HEK293T (cell line): Measurements from ENCODE around the gene SYPL2.

Experiments used
- ARNT ChIP-seq: fragments of 450-650 bp; IDR thresholded peaks from 2 replicates; pipeline ENCODE4 v1.6.1; 2017; ENCODE audit warnings: mild to moderate bottlenecking
- BHLHE40 ChIP-seq: fragments of 450-650 bp; IDR thresholded peaks from 2 replicates; pipeline ENCODE4 v1.6.1; 2016; ENCODE audit warnings: mild to moderate bottlenecking, moderate library complexity, borderline replicate concordance
- FOXA1 ChIP-seq: fragments of 450-650 bp; IDR thresholded peaks from 2 replicates; pipeline ENCODE4 v1.6.1; 2016; ENCODE audit warnings: mild to moderate bottlenecking
- FOXK2 ChIP-seq: fragments of 450-650 bp; IDR thresholded peaks from 2 replicates; pipeline ENCODE4 v1.6.1; 2016; ENCODE audit warnings: mild to moderate bottlenecking
- SP1 ChIP-seq: fragments of 450-650 bp; IDR thresholded peaks from 2 replicates; pipeline ENCODE4 v1.6.1; 2017
- SUZ12 ChIP-seq: fragments of 450-650 bp; IDR thresholded peaks from 2 replicates; pipeline ENCODE4 v1.6.1; 2016; ENCODE audit warnings: mild to moderate bottlenecking

- no peak for TF ChIP-seq BHLHE40
- TF ChIP-seq SP1: no peak
- no peak for TF ChIP-seq ARNT
- no peak for TF ChIP-seq SUZ12
- no peak for TF ChIP-seq FOXK2
- TF ChIP-seq FOXA1: no peak
Observed at GRCh38 chr1:109423498-109423897, 42.8 kb upstream of the SYPL2 start.
